H4 (cell line): ENCODE measurements around the gene RLIM. TPM values are rescaled to one million over a fixed set of nuclear protein-coding genes. Genes with fewer than 3 reads are reported as not detected.

Source experiments
- DNase-seq: peaks from one replicate; pipeline ENCODE4 v3.0.0-alpha.2; 2015; ENCODE audit warnings: low spot score
- total RNA-seq: library from RNA; depleted of rRNA; stranded (reverse); fragments of >200 nt; shearing (Covaris generic); gene quantifications from 2 replicates; pipeline ENCODE4 v1.2.3, GENCODE V29; 2014; rRNA removed

The RLIM gene
- total RNA-seq, 1 experiment from 2014 or later = 43.2 TPM

- DNase-seq = no peak
Measured at GRCh38 chrX:74536152-74536831, 78.1 kb downstream of the RLIM start.

GRCh38 chrX:74535408-74536151, 78.8 kb downstream of the RLIM start:
- no peak for DNase-seq

Other genes starting within 250 kb of the RLIM start
- gene SLC16A2, start 193.1 kb downstream of the RLIM start, total RNA-seq = 3.8 and 4.9 TPM in 2 replicates